ENCODE results near the gene FAM216B. TPM values are rescaled to one million over a fixed set of nuclear protein-coding genes. Genes with fewer than 3 reads are reported as not detected.

Gene FAM216B
- total and polyA plus RNA-seq, 2 donors (not counting 3 experiments of a cell fraction or from before 2014, with no cell fraction given), result not detected

GRCh38 chr13:42762251-42762650 lies 19.1 kb upstream of the FAM216B start:
- Histone ChIP-seq H3K36me3 (ENCODE audit: control insufficient read depth in 2 of 2, extremely low read depth in 1 of 2, insufficient read depth in 2 of 2, low read length in 2 of 2) (no peaks in the 10 kb centered on the region), H3K4me1 (ENCODE audit: control insufficient read depth, extremely low read depth, insufficient read depth, low read length) (peaks cover 8% of the 10 kb centered on the region), H3K79me2 (ENCODE audit: control insufficient read depth, insufficient read depth, low read length) (no peaks in the 10 kb centered on the region), H3K4me2 (ENCODE audit: insufficient read depth, low read length) (no peak overlapping the region), H4K20me1 (replicated peaks; ENCODE audit: control insufficient read depth, extremely low read depth, insufficient read depth, low read length) (no peaks in the 10 kb centered on the region), H3K9ac (replicated peaks; ENCODE audit: extremely low read depth, insufficient read depth, low read length) (no peak overlapping the region), H2AFZ (ENCODE audit: low read depth, low read length) (no peak overlapping the region), H3K27ac (ENCODE audit: insufficient read depth, low read depth, low read length) (no peak overlapping the region), H3K27me3 (ENCODE audit: control insufficient read depth in 2 of 2, insufficient read depth in 2 of 2, low read length in 2 of 2) (no peaks in the 10 kb centered on the region), H3K4me3 (replicated peaks in 1 of 3; ENCODE audit: insufficient read depth in 1 of 3, low read depth in 1 of 3, low read length in 3 of 3) (no peak overlapping the region), H3K9me1 (replicated peaks; ENCODE audit: control insufficient read depth, extremely low read depth, insufficient read depth, low read length) (no peaks in the 10 kb centered on the region), H3K9me3 (replicated peaks; ENCODE audit: control insufficient read depth, insufficient read depth, low read length) (no peaks in the 10 kb centered on the region)
- no TSS peak for BruUV-seq (replicated peaks)
- dilution Hi-C loops (cut with MboI; ENCODE audit: extremely low pct_ligation_motif_present, low sequenced_read_pairs) (no loop called here), intact Hi-C loops (cut with micrococcal nuclease) (no loop called here)
- no peak for DNase-seq (ENCODE audit: low read depth, low spot score)
- ChIA-PET POLR2A (no interaction called here), CTCF (no interaction called here)
- no peak for FAIRE-seq
- TF ChIP-seq POLR2A (IDR thresholded peaks at IDR 0.05; ENCODE audit: low read depth, low read length) (no peak), CTCF (IDR thresholded peaks at IDR 0.05; ENCODE audit: extremely low read depth in 1 of 2, insufficient read depth in 1 of 2, low read depth in 1 of 2, low read length in 2 of 2) (no peak), MAX (IDR thresholded peaks at IDR 0.05; ENCODE audit: insufficient read depth, insufficient read length) (no peak), MYC (IDR thresholded peaks at IDR 0.05; ENCODE audit: low read depth, low read length) (no peak), GATA2 (IDR thresholded peaks at IDR 0.05; ENCODE audit: insufficient read depth, insufficient read length, low read depth, low read length) (no peak), POLR2AphosphoS5 (IDR thresholded peaks at IDR 0.05; ENCODE audit: insufficient read depth, low read depth, low read length) (no peak), FOS (IDR thresholded peaks at IDR 0.05; ENCODE audit: borderline replicate concordance, insufficient read depth, low read length) (no peak), JUN (IDR thresholded peaks at IDR 0.05; ENCODE audit: borderline replicate concordance, insufficient read depth, insufficient read length, low read depth) (no peak), EZH2 (IDR thresholded peaks at IDR 0.05; ENCODE audit: borderline replicate concordance, low read depth, low read length, severe bottlenecking) (no peak)
